GM12801 (cell line): Measurements from ENCODE around the gene ZNF207.

Experiments used
- TF ChIP-seq, protein P1 (sequence below): IDR thresholded peaks from one replicate; pipeline ENCODE4 v1.5.1; 2011; ENCODE audit warnings: control low read depth; ENCODE audit not compliant: insufficient read length; ENCODE audit errors: extremely low read depth

The ZNF207 gene

DNA sequence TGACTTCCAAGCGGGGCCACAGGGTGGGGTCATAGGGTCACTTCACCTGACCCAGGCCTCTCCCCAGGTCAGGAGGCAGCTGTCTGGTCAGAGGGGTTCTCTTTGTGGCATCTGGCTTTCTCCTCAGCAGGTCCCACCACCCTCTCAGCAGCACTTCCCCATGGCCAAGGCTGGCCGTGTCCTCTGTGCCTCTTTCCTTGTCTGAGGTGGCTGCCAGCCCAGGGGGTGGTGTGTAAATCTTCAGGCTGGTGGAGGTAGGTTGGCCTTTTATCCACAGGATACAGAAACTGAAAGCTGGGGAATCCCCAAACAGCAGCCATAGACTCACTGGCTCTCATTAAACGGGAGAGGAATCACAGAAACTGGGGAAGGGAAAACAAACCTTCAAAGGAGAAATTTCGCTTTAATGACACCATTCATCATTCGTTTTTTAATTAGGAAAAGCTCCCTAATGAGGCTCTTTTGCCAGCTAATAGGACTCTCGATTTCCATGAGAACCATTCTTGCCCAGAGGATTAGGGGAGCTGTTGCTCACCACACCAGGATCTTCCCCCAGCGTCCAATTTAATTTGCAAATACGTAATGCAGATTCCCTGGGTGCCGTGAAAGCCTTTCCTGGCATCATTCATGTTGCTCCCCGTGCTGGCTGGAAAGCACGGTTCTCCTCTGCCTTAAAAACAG lies 26.0 kb upstream of the ZNF207 start:
- TF ChIP-seq, protein P1, sequence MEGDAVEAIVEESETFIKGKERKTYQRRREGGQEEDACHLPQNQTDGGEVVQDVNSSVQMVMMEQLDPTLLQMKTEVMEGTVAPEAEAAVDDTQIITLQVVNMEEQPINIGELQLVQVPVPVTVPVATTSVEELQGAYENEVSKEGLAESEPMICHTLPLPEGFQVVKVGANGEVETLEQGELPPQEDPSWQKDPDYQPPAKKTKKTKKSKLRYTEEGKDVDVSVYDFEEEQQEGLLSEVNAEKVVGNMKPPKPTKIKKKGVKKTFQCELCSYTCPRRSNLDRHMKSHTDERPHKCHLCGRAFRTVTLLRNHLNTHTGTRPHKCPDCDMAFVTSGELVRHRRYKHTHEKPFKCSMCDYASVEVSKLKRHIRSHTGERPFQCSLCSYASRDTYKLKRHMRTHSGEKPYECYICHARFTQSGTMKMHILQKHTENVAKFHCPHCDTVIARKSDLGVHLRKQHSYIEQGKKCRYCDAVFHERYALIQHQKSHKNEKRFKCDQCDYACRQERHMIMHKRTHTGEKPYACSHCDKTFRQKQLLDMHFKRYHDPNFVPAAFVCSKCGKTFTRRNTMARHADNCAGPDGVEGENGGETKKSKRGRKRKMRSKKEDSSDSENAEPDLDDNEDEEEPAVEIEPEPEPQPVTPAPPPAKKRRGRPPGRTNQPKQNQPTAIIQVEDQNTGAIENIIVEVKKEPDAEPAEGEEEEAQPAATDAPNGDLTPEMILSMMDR = no peak

DNA sequence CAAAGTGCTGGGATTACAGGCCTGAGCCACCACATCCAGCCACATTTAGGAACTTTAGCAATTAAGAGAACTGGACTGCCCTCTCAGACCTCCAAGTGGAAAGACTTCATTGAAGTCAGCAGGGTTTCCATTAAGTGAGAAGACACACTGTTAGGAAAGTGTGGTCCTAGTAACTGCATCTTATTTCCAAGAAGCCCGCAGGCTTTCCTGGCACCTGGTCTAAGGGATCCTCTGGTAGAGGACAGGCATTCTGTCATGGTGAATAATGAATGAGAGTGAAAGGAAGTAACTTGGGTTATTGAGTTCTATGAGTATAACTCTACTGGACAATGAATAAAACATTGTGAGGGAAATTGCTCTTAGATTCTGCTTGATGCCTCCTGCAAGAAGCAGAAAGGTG lies 22.0 kb upstream of the ZNF207 start:
- TF ChIP-seq, protein P1 = no peak

DNA sequence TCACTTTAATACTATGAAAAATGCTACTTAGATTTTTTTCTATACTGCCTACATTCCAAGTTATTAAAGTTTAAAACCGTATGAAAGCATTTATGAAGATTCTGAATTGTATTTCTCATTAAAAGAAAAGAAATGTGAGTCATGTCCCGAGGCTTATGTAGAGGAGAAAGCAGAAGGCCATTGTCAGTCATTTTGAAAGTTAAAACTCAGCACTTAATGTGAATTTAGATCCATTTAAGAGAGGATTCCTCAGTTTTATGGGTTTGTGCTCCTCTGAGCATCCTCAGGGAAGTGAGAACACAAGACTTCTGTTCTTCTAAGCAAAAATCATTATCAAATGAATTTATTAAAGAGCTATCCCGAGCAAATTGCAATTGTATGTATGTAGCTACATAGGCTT lies 19.8 kb upstream of the ZNF207 start:
- TF ChIP-seq, protein P1 = no peak

DNA sequence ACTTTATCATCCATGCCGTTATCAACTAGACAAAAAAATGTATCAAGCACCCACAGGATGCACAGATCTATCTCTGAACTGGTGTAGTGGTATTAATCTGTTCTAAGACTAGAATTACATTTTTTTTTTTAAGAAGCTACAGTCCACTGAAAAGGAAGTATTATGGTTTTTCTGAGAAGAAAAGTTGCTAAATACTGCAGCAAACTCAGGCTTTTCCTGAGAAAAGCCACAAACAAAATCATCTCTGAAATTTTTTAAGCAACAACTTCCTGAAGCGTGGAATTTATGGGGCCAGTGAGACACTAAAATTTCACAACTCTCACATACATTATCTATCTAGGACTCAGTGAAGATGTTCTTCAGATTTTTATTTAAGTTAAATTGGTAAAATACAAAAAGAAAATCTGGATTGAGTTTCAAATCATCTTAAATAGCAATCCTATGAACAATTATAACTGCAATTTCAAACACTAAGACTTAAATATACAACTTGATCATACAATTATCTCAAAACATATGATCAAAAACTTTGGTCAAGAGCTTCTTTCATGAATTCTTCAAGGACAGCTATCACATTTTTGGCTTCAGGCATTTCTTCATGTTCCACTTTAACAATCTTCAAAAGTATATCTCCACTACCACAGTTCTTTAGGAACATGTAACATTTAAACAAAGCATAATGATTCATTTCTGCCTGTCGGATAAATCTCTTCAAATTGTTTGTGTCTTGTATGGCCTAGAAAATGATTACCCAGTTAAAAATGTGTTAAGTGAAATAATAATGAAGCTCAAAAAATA lies 18.5 kb upstream of the ZNF207 start:
- TF ChIP-seq, protein P1 = no peak

DNA sequence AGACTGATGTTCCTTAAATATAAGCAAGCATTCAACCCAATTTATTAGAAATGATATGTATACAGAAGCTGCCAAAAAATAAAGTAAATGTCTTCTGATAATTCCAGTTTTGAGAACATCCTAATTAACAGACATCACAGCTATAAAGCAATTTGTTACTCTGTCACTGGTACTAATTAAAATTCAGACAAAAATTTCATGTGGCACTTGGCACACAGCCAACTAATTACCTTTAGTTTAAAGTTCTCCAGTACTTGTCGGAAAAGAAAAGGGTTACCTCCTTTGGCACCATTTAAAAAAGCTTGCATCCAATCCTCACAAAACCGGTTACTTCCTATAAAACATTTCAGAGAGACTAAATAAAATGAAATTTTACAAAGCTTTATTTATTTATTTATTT lies 16.8 kb upstream of the ZNF207 start:
- TF ChIP-seq, protein P1 = no peak

DNA sequence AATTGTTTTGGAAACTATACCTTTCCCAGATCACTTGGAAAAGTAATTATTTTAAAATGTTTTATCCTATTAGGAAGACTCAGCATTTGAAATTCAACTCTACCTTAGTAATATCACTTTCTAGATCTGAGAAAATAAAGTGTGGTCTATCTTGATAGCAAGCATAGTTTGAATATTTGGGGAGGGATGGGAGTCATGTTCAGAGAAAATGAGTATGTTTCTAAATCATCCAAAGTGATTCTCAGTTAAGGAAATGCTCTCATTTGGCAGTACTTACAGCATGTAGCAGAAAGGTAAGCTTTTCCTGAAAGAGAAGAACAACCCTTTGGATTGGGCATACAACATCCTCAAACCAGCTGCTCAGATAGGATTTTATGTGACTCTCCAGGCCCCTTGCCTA lies 14.9 kb upstream of the ZNF207 start:
- TF ChIP-seq, protein P1 = no peak

DNA sequence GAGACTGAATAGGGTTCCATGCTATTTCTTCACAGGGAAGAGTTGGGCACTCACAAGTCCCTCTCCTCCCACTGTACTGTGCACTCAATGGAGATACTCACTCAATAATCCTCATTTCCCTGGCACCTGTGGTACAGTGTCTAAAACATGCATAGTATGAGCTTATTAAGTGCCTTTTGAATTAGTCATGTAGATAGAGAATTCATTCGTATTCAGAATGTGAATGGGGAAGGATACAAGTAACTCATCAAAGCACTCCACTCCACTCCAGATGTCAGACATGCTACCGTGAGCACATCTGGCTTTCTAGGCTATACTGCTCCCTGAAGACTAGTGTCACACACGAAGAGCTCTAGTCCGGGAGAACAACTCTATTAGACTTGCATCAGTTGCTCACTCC lies 14.3 kb upstream of the ZNF207 start:
- TF ChIP-seq, protein P1 = no peak
